A549 (cell line): Measurements from ENCODE around the gene RHO. TPM values are rescaled to one million over a fixed set of nuclear protein-coding genes. Genes with fewer than 3 reads are reported as not detected.

ENCODE experiments used
- ATAC-seq, 2 experiments: fragments of 200-7000 bp in 1 of 2; fragments of >200 bp in 1 of 2; cut with Nextera tagmentation in 1 of 2; cut with Tn5 transposase in 1 of 2; 3 replicates each; pipeline versions ENCODE4 v1.8.0 to v1.9.1; 2018 to 2020; ENCODE audit warnings: mild to moderate bottlenecking in 1 of 2, moderate library complexity in 1 of 2
- CTCF ChIA-PET: fragments of 300-600 bp; sonication (Branson Sonifier 250); formaldehyde crosslinking; extraction: SDS; loops from one replicate; lab custom pipeline; 2021; ENCODE audit warnings: antibody characterized with exemption, inconsistent platforms; lab: Yijun Ruan, JAX
- POLR2A ChIA-PET: fragments of 350-600 bp; formaldehyde crosslinking; extraction: SDS; loops from one replicate; lab custom pipeline; 2021; ENCODE audit warnings: antibody characterized with exemption, inconsistent platforms; lab: Yijun Ruan, JAX
- DNase-seq, 2 experiments: peaks; one replicate each; pipeline versions ENCODE4 v3.0.0 to v3.0.0-alpha.2; 2011 to 2016; ENCODE audit warnings: low read depth in 1 of 2, low spot score in 1 of 2
- FAIRE-seq: peaks from 2 replicates; lab custom pipeline; 2011; peaks lifted over from hg19 to GRCh38; lab: Jason Lieb, UNC
- H3K27ac ChIP-seq, 2 experiments: fragments of >200 bp; sonication (Bioruptor Twin); formaldehyde crosslinking; 3 replicates each; pipeline ENCODE4 v1.5.1; 2016 to 2017
- H3K4me1 ChIP-seq: fragments of >200 bp; sonication (Bioruptor Twin); formaldehyde crosslinking; 3 replicates; pipeline ENCODE4 v1.6.1; 2016
- H3K4me2 ChIP-seq: fragments of >200 bp; sonication (Bioruptor Twin); formaldehyde crosslinking; 3 replicates; pipeline ENCODE4 v1.6.1; 2016
- H3K4me3 ChIP-seq: fragments of >200 bp; sonication (Bioruptor Twin); formaldehyde crosslinking; 3 replicates; pipeline ENCODE4 v1.5.1; 2016
- H3K9me3 ChIP-seq: fragments of >200 bp; sonication (Bioruptor Twin); formaldehyde crosslinking; 3 replicates; pipeline ENCODE4 v1.6.1; 2016
- CEBPB ChIP-seq, 2 experiments: fragments of >200 bp in 1 of 2; sonication (Bioruptor Twin) in 1 of 2; formaldehyde crosslinking in 1 of 2; IDR thresholded peaks; 2 replicates each; pipeline ENCODE4 v1.6.1; 2012 to 2016
- CHD4 ChIP-seq: fragments of 200-600 bp; sonication (generic); IDR thresholded peaks from 2 replicates; pipeline ENCODE4 v1.6.1; 2016; ENCODE audit warnings: antibody characterized with exemption, mild to moderate bottlenecking, borderline replicate concordance
- E2F6 ChIP-seq: IDR thresholded peaks from 2 replicates; pipeline ENCODE4 v1.6.1; 2012; ENCODE audit warnings: low read depth, borderline replicate concordance
- ESRRA ChIP-seq: fragments of 150-350 bp; IDR thresholded peaks from 2 replicates; pipeline ENCODE4 v1.6.1; 2014; ENCODE audit warnings: mild to moderate bottlenecking, low read length, borderline replicate concordance
- FOSB ChIP-seq: fragments of 250-450 bp; sonication (Bioruptor Pico); IDR thresholded peaks from 2 replicates; pipeline ENCODE4 v1.5.0; 2020; ENCODE audit warnings: mild to moderate bottlenecking, moderate library complexity
- FOSL2 ChIP-seq, 2 experiments: fragments of 450-650 bp in 1 of 2; fragments of >200 bp in 1 of 2; sonication (Bioruptor Twin) in 1 of 2; formaldehyde crosslinking; IDR thresholded peaks; 2 replicates each; pipeline versions ENCODE4 v1.5.0 to v1.6.1; 2016 to 2020; ENCODE audit warnings: mild to moderate bottlenecking in 1 of 2, moderate library complexity in 1 of 2
- GATA3 ChIP-seq: IDR thresholded peaks from 2 replicates; pipeline ENCODE4 v1.6.1; 2012; ENCODE audit warnings: borderline replicate concordance
- HEYL ChIP-seq: fragments of 250-450 bp; sonication (Bioruptor Pico); IDR thresholded peaks from 2 replicates; pipeline ENCODE4 v1.8.0; 2021; ENCODE audit warnings: mild to moderate bottlenecking, moderate library complexity
- HMGXB4 ChIP-seq: fragments of 250-450 bp; sonication (Bioruptor Pico); IDR thresholded peaks from 2 replicates; pipeline ENCODE4 v1.5.0; 2021; ENCODE audit warnings: mild to moderate bottlenecking, moderate library complexity, borderline replicate concordance
- MAFK ChIP-seq: fragments of 450-650 bp; IDR thresholded peaks from 2 replicates; pipeline ENCODE4 v1.6.1; 2014; ENCODE audit not compliant: partially characterized antibody
- NFE2L2 ChIP-seq: fragments of 150-350 bp; conservative IDR thresholded peaks from 2 replicates; pipeline ENCODE4 v1.6.1; 2014; ENCODE audit warnings: low read length
- NR3C1 ChIP-seq: fragments of >200 bp; sonication (Bioruptor Twin); formaldehyde crosslinking; IDR thresholded peaks from 3 replicates; pipeline ENCODE4 v1.6.1; 2017
- SMC3 ChIP-seq: fragments of >200 bp; sonication (Bioruptor Twin); formaldehyde crosslinking; IDR thresholded peaks from 3 replicates; pipeline ENCODE4 v1.6.1; 2018; ENCODE audit warnings: inconsistent platforms
- TFCP2L1 ChIP-seq: fragments of 250-450 bp; sonication (Bioruptor Pico); IDR thresholded peaks from 2 replicates; pipeline ENCODE4 v1.5.0; 2021; ENCODE audit warnings: mild to moderate bottlenecking
- ZFP36 ChIP-seq: fragments of 450-650 bp; IDR thresholded peaks from 2 replicates; pipeline ENCODE4 v1.6.1; 2014; ENCODE audit warnings: borderline replicate concordance; ENCODE audit not compliant: partially characterized antibody
- WGBS: methylation state at CpG from one replicate; pipeline ENCODE4 v1.1.6; 2017; ENCODE audit errors: missing lambda C conversion rate; 5-methylcytosine and 5-hydroxymethylcytosine counted together
- polyA plus RNA-seq, 4 experiments: library from polyadenylated mRNA; depleted of rRNA in 3 of 4; stranded (reverse); fragments of >200 nt; fragmentation: RNase III in 1 of 4; extraction: RNeasy Plus Mini Kit Qiagen cat#74134 plus additional on column Dnase treatment in 1 of 4; gene quantifications; 2 replicates in 3 of 4; 3 replicates in 1 of 4; pipeline ENCODE4 v1.2.3, GENCODE V29; 2011 to 2017

Gene RHO
- polyA plus RNA-seq, 2 of the 4 experiments (the other 2 are of a cell fraction): 0.04 TPM; not detected in 1

- FAIRE-seq: no peak
- CTCF ChIA-PET: no interaction called here
- POLR2A ChIA-PET: no interaction called here
- ATAC-seq: no peak
- peaks cover 5% of the 10 kb centered on the region; the same call in 2 of the 3 replicates for H3K4me1 ChIP-seq
- no peak for DNase-seq
- no peak overlapping the region for H3K4me3 ChIP-seq
- H3K9me3 ChIP-seq: no peaks in the 10 kb centered on the region
- 92% methylated on average over 2 of the region's 24 CpGs for WGBS
- H3K4me2 ChIP-seq: no peak overlapping the region
- no peak overlapping the region for H3K27ac ChIP-seq
- TF ChIP-seq E2F6 (no peak), CHD4 (no peak), CEBPB (IDR thresholded peaks at IDR 0.05) (no peak), TFCP2L1 (CRISPR knock-in tag) (no peak), FOSL2 (IDR thresholded peaks at IDR 0.05) (no peak), FOSL2 (CRISPR knock-in tag; IDR thresholded peaks at IDR 0.05) (no peak)
- TF ChIP-seq, all 56 proteins: peak for 0
Measured at GRCh38 chr3:129574206-129574605, 45.8 kb downstream of the RHO start.

GRCh38 chr3:129575233-129575996 lies 47.0 kb downstream of the RHO start:
- FAIRE-seq: no peak
- ChIA-PET POLR2A (no interaction called here), CTCF (interaction anchor here (1.7 kb wide), 1 partner anchor 9 kb away, joined by 4 read pairs; no protein-coding TSS in a partner anchor)
- TF ChIP-seq NR3C1 (no peak), ZFP36 (no peak), SMC3 (no peak), NFE2L2 (no peak)
- 87% methylated on average over 13 of the region's 19 CpGs for WGBS
- Histone ChIP-seq H3K27ac (no peak overlapping the region), H3K4me3 (no peak overlapping the region), H3K4me2 (no peak overlapping the region), H3K9me3 (no peaks in the 10 kb centered on the region), H3K4me1 (peaks cover 5% of the 10 kb centered on the region; the same call in 2 of the 3 replicates)
- peak in 1 of 2 experiments; percentile 14; a peak in 3 of 6 replicates for ATAC-seq
- no peak for DNase-seq

GRCh38 chr3:129575997-129576384 lies 47.6 kb downstream of the RHO start:
- ChIA-PET CTCF (interaction anchor here (1.7 kb wide), 1 partner anchor 10 kb away, joined by 4 read pairs; no protein-coding TSS in a partner anchor), POLR2A (no interaction called here)
- TF ChIP-seq HEYL (no peak), HMGXB4 (CRISPR knock-in tag) (no peak), FOSB (CRISPR knock-in tag) (no peak), ESRRA (no peak), GATA3 (no peak), MAFK (no peak)
- no peak for DNase-seq
- H3K9me3 ChIP-seq: no peaks in the 10 kb centered on the region
- no peak overlapping the region for H3K4me2 ChIP-seq
- no peak for FAIRE-seq
- peaks cover 5% of the 10 kb centered on the region; the same call in 2 of the 3 replicates for H3K4me1 ChIP-seq
- 69% methylated on average over 7 of the region's 10 CpGs for WGBS
- ATAC-seq: peak in 1 of 2 experiments; percentile 6; a peak in 3 of 6 replicates
- no peak overlapping the region for H3K4me3 ChIP-seq
- no peak overlapping the region for H3K27ac ChIP-seq
